OCI-LY7 (cell line): Measurements from ENCODE around the gene ENAM.

Experiments used
- CTCF ChIP-seq: fragments of 200-600 bp; sonication (generic); conservative IDR thresholded peaks from 2 replicates; pipeline ENCODE4 v1.5.1; 2014; ENCODE audit warnings: mild to moderate bottlenecking, antibody characterized with exemption, low read length, moderate library complexity, mixed read lengths
- EZH2phosphoT487 ChIP-seq: fragments of 200-600 bp; sonication (generic); IDR thresholded peaks from 2 replicates; pipeline ENCODE4 v1.6.1; 2018; ENCODE audit warnings: low read depth, borderline replicate concordance, mild to moderate bottlenecking, mixed run types, antibody characterized with exemption, low read length, moderate library complexity, mixed read lengths

GRCh38 chr4:70681704-70682103 is 53.2 kb downstream of the ENAM start:
- no peak for TF ChIP-seq CTCF
- TF ChIP-seq EZH2phosphoT487: no peak
